HG02943 (cell line): ENCODE data around the gene SLC22A7.

Experiments
- ATAC-seq: cut with Tn5 transposase; IDR thresholded peaks from one replicate; pipeline ENCODE4 v1.9.1; 2021; ENCODE audit warnings: mild to moderate bottlenecking, low read depth, moderate library complexity; ENCODE audit not compliant: unreplicated experiment

Gene SLC22A7

DNA sequence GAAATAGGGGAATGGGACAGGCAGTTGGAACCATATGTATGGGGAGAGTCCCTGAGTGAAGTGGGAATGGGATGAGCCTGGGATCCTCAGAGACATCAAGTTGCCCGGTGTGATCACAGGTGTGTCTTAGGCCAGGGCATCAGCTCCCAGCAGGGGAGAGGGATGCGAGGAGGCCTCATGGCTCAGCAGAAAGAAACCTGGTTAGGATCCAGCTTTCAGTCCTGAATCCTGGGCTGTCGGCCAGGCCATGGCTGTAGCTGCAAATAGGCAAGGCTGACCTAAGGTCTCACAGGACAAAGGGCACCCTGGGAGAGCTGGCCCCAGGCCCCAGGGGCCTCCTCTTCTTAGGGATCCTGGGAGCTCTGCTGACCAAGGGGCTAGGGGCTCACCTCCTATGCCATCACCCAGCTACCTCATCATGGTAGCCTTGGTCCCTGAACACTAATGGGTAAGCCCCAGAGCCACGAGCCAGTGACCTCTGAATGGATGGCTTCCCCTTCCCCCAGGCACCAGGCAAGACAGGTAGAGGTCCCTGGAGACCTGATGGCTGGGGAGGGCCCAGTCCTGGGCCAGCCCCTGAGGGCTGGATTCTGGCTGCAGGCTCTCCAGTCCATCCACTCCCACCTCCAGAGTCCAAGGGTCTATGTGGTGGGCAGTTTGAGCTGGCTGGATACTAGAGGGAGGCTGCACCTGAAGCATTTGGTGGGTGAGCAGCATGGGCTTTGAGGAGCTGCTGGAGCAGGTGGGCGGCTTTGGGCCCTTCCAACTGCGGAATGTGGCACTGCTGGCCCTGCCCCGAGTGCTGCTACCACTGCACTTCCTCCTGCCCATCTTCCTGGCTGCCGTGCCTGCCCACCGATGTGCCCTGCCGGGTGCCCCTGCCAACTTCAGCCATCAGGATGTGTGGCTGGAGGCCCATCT, at the start of gene SLC22A7:
SLC22A7 (plus strand) TSS at position 617 of the 921 bp plus-strand sequence; CDS start at position 716, 99 bp downstream.
- no peak for ATAC-seq

- ATAC-seq: no peak
These were observed 49.3 kb upstream of the SLC22A7 start for GRCh38 chr6:43248791-43249190.

GRCh38 chr6:43250992-43251373, 47.1 kb upstream of the SLC22A7 start:
- ATAC-seq: no peak

DNA sequence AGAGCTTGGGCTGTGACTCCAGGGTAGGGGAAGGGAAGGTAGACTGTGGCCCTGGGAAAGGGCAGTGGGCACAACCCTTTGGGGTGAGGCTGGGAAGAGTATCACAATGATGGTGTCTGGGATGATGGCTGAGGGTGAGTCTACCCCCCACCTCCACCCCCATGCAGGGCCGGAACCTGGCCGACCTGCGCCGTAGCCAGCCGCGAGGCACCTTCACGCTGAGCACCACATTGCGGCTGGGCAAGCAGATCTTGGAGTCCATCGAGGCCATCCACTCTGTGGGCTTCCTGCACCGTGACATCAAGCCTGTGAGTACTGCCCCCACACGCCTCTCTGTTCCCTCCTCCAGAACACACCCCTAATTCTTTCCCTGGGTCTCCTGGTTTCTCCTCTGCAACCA, 44.7 kb upstream of the SLC22A7 start:
- ATAC-seq: no peak

GRCh38 chr6:43254138-43254817, 43.8 kb upstream of the SLC22A7 start:
- no peak for ATAC-seq

DNA sequence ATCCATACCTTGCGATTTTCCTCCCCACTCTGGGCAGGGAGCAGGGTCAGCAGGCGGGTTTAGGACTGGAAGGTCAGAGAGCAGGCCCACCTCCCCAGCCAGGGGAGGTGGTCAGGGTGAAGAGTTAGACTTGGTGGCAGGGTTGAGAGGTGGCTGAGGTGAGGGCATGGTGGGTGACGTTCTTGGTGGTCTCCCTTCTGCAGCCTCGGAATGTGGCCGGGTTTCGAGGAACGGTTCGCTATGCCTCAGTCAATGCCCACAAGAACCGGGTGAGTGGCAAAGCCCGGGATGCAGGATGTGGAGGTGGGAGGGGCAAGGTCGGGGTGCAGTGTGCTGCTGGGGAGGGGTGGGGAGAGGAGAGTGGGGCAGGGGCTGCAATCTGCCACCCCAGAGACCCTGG, 43.2 kb upstream of the SLC22A7 start:
- no peak for ATAC-seq

- no peak for ATAC-seq
These were observed 42.5 kb upstream of the SLC22A7 start for GRCh38 chr6:43255408-43256054.

DNA sequence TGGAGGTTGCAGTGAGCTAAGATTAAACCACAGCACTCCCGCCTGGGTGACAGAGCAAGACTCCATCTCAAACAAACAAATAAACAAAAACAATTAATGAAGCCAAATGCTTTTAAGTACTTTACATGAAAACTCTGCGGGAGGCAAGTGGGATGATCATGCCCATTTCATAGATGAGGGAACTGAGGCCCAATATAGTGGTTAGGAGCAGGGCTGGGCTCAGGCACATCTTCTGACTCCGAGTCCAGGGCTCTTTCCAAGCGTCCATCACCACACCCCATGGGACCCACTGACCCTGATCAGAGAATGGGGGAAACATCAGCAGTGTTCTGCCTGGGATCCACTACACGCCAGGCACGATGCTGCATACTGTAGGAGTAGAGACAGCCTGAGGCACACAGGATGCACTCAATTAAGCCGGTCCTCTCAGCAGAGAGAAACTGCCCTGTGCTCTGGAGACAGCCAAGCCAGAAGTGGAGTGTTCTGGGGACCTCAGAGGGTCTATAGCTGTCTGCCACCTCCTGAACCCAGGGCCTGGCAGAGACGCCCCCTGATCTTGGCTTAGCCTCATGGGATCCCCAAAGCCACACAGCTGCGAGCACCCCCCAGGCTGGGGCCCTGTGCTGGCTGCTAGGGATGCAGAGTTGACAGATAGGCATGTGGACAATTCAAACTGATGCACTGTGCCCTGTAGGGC, 41.2 kb upstream of the SLC22A7 start:
- ATAC-seq: no peak

GRCh38 chr6:43257367-43258145, 40.5 kb upstream of the SLC22A7 start:
- no peak for ATAC-seq

GRCh38 chr6:43258180-43258579, 39.9 kb upstream of the SLC22A7 start:
- ATAC-seq: no peak

GRCh38 chr6:43258807-43259686, 39.0 kb upstream of the SLC22A7 start:
- ATAC-seq: no peak

GRCh38 chr6:43260791-43261190, 37.3 kb upstream of the SLC22A7 start:
- ATAC-seq: no peak

DNA sequence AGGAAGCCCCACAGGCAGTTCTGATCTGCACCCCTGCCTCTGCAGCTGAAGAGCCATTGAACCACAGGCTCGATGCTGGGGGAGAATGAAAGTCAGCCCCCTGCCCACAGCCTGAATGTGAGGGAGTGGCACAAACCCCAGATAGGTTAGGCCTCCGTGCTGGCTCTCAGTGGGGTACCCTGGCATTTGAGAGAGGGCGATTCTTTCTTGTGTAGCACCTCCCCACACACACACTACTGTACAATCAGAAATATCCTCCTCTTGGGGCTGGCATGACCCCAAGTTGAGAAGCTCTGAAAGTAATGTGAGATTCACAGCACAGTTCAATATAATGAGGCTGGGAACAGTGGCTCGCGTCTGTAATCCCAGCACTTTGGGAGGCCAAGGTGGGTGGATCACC, 36.9 kb upstream of the SLC22A7 start:
- ATAC-seq: no peak

GRCh38 chr6:43262000-43262779, 35.9 kb upstream of the SLC22A7 start:
- no peak for ATAC-seq

- ATAC-seq: no peak
These were observed 35.2 kb upstream of the SLC22A7 start for GRCh38 chr6:43262780-43263313.

DNA sequence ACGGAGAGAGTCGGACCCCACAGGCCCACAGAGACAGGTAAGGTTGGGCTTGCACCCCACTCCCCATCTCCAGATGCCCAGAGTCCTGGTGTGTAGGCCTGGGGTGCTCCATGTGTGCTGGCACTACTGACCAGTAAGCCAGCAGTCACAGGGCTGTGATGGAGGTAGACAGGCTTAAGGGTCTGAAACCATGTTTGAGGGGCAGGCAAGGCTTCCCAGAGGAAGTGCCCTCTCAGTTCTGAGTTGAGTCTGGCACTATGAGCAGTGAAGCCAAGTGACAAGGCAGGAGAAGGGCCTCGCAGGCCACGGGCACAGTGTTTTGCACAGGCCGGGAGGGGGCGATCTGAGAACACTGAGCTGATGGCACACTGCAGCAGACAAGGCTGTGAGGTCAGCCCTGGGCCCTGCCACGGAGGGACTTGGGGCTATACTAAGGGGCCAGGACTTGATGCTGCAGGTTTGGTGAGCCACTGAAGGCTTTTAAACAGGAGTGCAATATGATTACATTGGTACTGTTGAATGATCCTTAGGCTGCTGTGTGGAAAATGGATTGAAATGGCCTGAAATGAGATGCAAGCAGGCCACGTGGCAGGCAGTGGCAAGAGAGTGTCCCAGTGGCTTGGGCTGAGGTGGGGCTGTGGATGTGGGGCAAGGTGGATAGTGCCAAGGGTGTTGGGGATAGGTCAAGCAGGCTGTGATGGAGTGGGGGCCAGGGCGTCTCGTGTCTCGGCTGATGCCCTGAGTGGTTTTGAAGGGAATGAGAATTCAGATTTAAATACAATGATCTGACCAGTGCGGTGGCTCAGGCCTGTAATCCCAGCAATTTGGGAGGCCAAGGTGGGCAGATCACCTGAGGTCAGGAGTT, 34.5 kb upstream of the SLC22A7 start:
- ATAC-seq: no peak

DNA sequence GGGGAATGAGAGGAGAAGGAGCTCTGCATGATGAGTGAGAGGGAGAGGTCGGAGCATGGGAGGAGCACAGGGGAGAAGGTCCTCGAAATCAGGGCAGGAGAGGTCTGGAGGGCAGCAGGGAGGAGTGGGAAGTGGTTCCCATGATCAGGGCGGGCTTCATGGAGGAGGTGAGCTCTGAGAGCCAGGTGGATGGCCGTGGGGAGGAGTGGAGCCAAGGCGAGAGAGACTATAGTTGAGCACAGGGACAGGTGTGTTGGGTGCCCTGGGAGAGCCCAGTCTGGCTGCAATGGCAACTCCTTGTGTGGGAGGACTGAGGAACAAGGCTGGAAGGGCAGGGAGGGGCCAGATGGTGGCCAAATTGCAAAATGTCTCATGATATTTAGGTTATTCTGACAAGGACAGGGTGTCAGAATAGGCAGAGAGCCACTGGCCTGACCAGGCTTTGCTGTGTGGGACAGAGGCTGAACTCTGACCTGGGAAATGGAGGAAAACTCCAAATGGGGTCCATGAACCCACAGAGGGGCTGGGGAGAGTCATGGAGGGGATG, 33.4 kb upstream of the SLC22A7 start:
- no peak for ATAC-seq
